Panc1 (cell line): ENCODE data around the gene WFDC5. TPM values are rescaled to one million over a fixed set of nuclear protein-coding genes. Genes with fewer than 3 reads are reported as not detected.

Experiments used
- ATAC-seq: fragments of 200-7000 bp; cut with Tn5 transposase; 2 replicates; pipeline ENCODE4 v1.9.1; 2020; ENCODE audit warnings: mild to moderate bottlenecking, moderate library complexity
- BruUV-seq: library from RNA; stranded (reverse); fragments of 400-500 nt; replicated peaks from 2 replicates; lab custom pipeline; 2021; lab: Mats Ljungman, UMichigan
- CTCF ChIA-PET: fragments of 300-600 bp; sonication (Branson Sonifier 250); formaldehyde crosslinking; loops from one replicate; lab custom pipeline; 2022; ENCODE audit warnings: antibody characterized with exemption; lab: Charles Lee
- POLR2A ChIA-PET: fragments of 300-600 bp; sonication (Branson Sonifier 250); formaldehyde crosslinking; loops from one replicate; lab custom pipeline; 2022; ENCODE audit warnings: antibody characterized with exemption; lab: Charles Lee
- DNase-seq: peaks from one replicate; pipeline ENCODE4 v3.0.0-alpha.2; 2010; ENCODE audit warnings: low read depth, low spot score
- H3K27ac ChIP-seq: 2 replicates; pipeline ENCODE4 v1.5.1; 2011; ENCODE audit warnings: mild to moderate bottlenecking, low read length, inconsistent platforms
- H3K27me3 ChIP-seq: fragments of 200-500 bp; sonication (Bioruptor generic); 2 replicates; pipeline ENCODE4 v1.6.0; 2014; ENCODE audit warnings: low read length, inconsistent platforms; ENCODE audit not compliant: control insufficient read depth, insufficient read depth
- H3K36me3 ChIP-seq: fragments of 200-500 bp; sonication (Bioruptor generic); 2 replicates; pipeline ENCODE4 v1.5.1; 2014; ENCODE audit warnings: inconsistent platforms, mild to moderate bottlenecking, low read length, moderate library complexity; ENCODE audit not compliant: control insufficient read depth, insufficient read depth
- H3K4me1 ChIP-seq: 2 replicates; pipeline ENCODE4 v1.5.1; 2011; ENCODE audit warnings: inconsistent platforms, mild to moderate bottlenecking, low read length, moderate library complexity; ENCODE audit not compliant: control insufficient read depth, insufficient read depth
- H3K4me3 ChIP-seq, 2 experiments: 2 replicates each; pipeline ENCODE4 v1.5.1; 2011 to 2012; ENCODE audit warnings: low read depth in 2 of 2, low read length in 2 of 2, mild to moderate bottlenecking in 2 of 2, inconsistent platforms in 1 of 2, moderate library complexity in 1 of 2
- H3K9me3 ChIP-seq: fragments of 200-500 bp; sonication (Bioruptor generic); 2 replicates; pipeline ENCODE4 v1.5.1; 2014; ENCODE audit warnings: low read depth, mild to moderate bottlenecking, inconsistent platforms, low read length, moderate library complexity; ENCODE audit not compliant: control insufficient read depth, insufficient read depth
- CTCF ChIP-seq: fragments of 450-650 bp; IDR thresholded peaks from 2 replicates; pipeline ENCODE4 v1.5.1; 2017; ENCODE audit warnings: mild to moderate bottlenecking
- POLR2AphosphoS5 ChIP-seq: IDR thresholded peaks from 2 replicates; pipeline ENCODE4 v1.6.1; 2012; ENCODE audit warnings: mild to moderate bottlenecking, low read depth, low read length, moderate library complexity
- SIN3A ChIP-seq: IDR thresholded peaks from 2 replicates; pipeline ENCODE4 v1.6.1; 2012; ENCODE audit warnings: low read depth, mild to moderate bottlenecking, low read length, moderate library complexity, borderline replicate concordance; ENCODE audit not compliant: insufficient read depth
- TCF7L2 ChIP-seq: IDR thresholded peaks from 2 replicates; pipeline ENCODE4 v1.6.1; 2011; ENCODE audit warnings: mild to moderate bottlenecking, low read depth, low read length, inconsistent platforms
- in situ Hi-C: cut with HindIII; loops from 2 replicates; pipeline ENCODE4 v1.10.0; 2016; ENCODE audit warnings: low sequenced_read_pairs, low pct_unique_long_range_greater_than_20kb
- intact Hi-C: fragments of 100-400 bp; cut with micrococcal nuclease; formaldehyde crosslinking; loops from one replicate; pipeline ENCODE4 v1.10.0; 2022; ENCODE audit not compliant: unreplicated experiment
- total RNA-seq: library from RNA; stranded (reverse); gene quantifications from one replicate; pipeline ENCODE4 v1.2.1, GENCODE V29; 2021; ENCODE audit not compliant: unreplicated experiment
- TF ChIP-seq, protein P1 (sequence below), 2 experiments: IDR thresholded peaks; 2 replicates each; pipeline ENCODE4 v1.6.1; 2011 to 2012; ENCODE audit warnings: low read depth in 2 of 2, control low read depth in 1 of 2, low read length in 1 of 2, mild to moderate bottlenecking in 1 of 2, moderate library complexity in 1 of 2; ENCODE audit not compliant: insufficient read depth in 1 of 2

The WFDC5 gene
- total RNA-seq, 1 experiment from 2014 or later = not detected

- POLR2A ChIA-PET = no interaction called here
- peaks cover 4% of the 10 kb centered on the region; the same call in 1 of the 2 replicates for H3K27me3 ChIP-seq
- no peak for TF ChIP-seq TCF7L2
- no peak for TF ChIP-seq SIN3A
- no peak for TF ChIP-seq POLR2AphosphoS5
- no peak for TF ChIP-seq CTCF
- TF ChIP-seq, protein P1, sequence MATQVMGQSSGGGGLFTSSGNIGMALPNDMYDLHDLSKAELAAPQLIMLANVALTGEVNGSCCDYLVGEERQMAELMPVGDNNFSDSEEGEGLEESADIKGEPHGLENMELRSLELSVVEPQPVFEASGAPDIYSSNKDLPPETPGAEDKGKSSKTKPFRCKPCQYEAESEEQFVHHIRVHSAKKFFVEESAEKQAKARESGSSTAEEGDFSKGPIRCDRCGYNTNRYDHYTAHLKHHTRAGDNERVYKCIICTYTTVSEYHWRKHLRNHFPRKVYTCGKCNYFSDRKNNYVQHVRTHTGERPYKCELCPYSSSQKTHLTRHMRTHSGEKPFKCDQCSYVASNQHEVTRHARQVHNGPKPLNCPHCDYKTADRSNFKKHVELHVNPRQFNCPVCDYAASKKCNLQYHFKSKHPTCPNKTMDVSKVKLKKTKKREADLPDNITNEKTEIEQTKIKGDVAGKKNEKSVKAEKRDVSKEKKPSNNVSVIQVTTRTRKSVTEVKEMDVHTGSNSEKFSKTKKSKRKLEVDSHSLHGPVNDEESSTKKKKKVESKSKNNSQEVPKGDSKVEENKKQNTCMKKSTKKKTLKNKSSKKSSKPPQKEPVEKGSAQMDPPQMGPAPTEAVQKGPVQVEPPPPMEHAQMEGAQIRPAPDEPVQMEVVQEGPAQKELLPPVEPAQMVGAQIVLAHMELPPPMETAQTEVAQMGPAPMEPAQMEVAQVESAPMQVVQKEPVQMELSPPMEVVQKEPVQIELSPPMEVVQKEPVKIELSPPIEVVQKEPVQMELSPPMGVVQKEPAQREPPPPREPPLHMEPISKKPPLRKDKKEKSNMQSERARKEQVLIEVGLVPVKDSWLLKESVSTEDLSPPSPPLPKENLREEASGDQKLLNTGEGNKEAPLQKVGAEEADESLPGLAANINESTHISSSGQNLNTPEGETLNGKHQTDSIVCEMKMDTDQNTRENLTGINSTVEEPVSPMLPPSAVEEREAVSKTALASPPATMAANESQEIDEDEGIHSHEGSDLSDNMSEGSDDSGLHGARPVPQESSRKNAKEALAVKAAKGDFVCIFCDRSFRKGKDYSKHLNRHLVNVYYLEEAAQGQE (IDR thresholded peaks at IDR 0.05; ENCODE audit: insufficient read depth in 1 of 2, low read depth in 2 of 2, low read length in 1 of 2) = no peak
These were observed 1.1 kb downstream of the WFDC5 start for GRCh38 chr20:45113865-45114264.

GRCh38 chr20:45112754-45113153, 2.2 kb downstream of the WFDC5 start:
- CTCF ChIA-PET = interaction anchor here (0.9 to 1.7 kb wide), 5 partner anchors 13 to 199 kb away, joined by 3 to 7 read pairs (median 6); no protein-coding TSS in a partner anchor
- BruUV-seq = no TSS peak
- H3K36me3 ChIP-seq = no peaks in the 10 kb centered on the region
- TF ChIP-seq CTCF = no peak
- no peak for TF ChIP-seq POLR2AphosphoS5
- no peak for TF ChIP-seq TCF7L2
- TF ChIP-seq, protein P1 (IDR thresholded peaks at IDR 0.05; ENCODE audit: insufficient read depth in 1 of 2, low read depth in 2 of 2, low read length in 1 of 2) = no peak
- TF ChIP-seq SIN3A = no peak
- H3K27ac ChIP-seq = no peak overlapping the region
- DNase-seq = no peak
- POLR2A ChIA-PET = no interaction called here
- no peak overlapping the region for H3K4me3 ChIP-seq
- no peaks in the 10 kb centered on the region for H3K4me1 ChIP-seq
- in situ Hi-C loops (no loop called here), intact Hi-C loops (no loop called here)
- no peaks in the 10 kb centered on the region for H3K9me3 ChIP-seq
- no peaks in the 10 kb centered on the region for H3K27me3 ChIP-seq
- ATAC-seq = no peak

More at GRCh38 chr20:45113865-45114264, 1.1 kb downstream of the WFDC5 start:
- Histone ChIP-seq H3K36me3 (no peaks in the 10 kb centered on the region), H3K4me1 (no peaks in the 10 kb centered on the region), H3K9me3 (no peaks in the 10 kb centered on the region), H3K27ac (no peak overlapping the region), H3K4me3 (no peak overlapping the region)
- intact Hi-C loops (no loop called here), in situ Hi-C loops (no loop called here)
- no TSS peak for BruUV-seq
- CTCF ChIA-PET = interaction anchor here (0.6 to 1.5 kb wide), 2 partner anchors 156 to 176 kb away, joined by 3 to 4 read pairs; no protein-coding TSS in a partner anchor
- DNase-seq (no peak), ATAC-seq (no peak)
